ENCODE data around the gene PLA2G2F. TPM values are rescaled to one million over a fixed set of nuclear protein-coding genes. Genes with fewer than 3 reads are reported as not detected.

The PLA2G2F gene
- polyA plus RNA-seq, 5 donors: not detected

DNA sequence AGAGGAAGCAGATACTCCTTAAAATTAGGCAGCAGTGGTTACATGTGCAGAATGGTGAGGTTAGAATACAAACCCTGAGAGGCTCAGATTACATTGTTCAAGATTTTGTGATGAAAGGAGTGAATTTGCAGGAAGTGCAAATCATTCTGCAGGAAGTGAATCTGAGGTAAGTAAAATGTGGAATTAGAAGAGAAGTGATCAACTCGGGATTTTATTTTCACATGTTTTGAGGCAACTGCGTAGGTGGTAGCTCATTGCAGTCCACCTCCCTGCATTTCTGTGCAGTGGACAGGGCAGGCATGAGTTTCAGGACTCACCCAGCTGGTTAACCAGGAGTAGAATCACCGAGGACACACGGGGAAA, 49.3 kb downstream of the PLA2G2F start:
- DNase-seq: no peak

DNA sequence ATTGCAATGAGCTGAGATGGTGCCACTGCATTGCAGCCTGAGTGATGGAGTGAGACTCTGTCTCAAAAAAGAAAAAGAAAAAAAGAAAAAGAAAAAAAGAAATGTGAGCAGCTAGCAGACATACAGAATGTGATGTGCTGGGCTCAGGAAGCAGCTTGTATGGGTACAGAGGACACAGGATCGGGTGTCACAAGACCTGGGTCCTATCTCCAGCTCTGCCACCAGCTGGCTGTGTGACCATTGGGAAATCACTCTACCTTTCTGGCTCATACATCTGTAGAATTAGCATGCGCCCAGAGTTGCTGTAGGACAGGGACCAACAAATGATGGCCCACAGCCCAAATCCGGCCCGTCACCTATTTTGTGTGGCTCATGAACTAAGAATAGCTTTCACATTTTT, 50.5 kb downstream of the PLA2G2F start:
- DNase-seq: no peak

DNA sequence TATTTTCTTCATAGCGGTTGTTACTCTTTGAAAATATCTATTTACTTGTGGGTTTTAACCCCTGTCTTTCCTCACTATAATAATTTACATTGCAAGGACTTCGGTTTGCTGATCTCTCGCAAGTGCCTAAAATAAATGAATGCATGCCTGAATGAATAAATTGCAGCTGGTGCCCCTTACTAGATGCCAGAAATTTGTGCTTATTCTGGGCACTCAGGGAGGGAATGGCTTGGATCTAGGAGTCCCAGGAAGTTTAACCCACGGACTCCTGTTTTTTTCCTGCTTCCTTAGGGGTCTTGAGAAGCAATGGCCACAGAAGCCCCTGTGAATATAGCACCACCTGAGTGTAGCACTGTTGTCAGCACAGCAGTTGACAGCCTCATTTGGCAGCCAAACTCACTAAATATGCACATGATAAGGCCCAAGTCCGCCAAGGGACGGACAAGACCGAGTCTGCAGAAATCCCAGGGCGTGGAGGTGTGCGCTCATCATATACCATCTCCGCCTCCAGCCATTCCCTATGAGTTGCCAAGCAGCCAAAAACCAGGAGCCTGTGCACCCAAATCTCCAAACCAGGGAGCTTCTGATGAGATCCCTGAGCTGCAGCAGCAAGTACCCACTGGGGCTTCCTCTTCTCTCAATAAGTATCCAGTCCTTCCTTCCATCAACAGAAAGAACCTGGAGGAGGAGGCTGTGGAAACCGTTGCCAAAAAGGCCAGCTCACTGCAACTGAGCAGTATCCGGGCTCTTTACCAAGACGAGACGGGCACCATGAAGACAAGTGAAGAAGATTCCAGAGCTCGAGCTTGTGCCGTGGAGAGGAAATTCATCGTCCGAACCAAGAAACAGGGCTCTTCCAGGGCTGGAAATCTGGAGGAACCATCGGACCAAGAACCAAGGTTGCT, 51.4 kb downstream of the PLA2G2F start:
- no peak for DNase-seq

DNA sequence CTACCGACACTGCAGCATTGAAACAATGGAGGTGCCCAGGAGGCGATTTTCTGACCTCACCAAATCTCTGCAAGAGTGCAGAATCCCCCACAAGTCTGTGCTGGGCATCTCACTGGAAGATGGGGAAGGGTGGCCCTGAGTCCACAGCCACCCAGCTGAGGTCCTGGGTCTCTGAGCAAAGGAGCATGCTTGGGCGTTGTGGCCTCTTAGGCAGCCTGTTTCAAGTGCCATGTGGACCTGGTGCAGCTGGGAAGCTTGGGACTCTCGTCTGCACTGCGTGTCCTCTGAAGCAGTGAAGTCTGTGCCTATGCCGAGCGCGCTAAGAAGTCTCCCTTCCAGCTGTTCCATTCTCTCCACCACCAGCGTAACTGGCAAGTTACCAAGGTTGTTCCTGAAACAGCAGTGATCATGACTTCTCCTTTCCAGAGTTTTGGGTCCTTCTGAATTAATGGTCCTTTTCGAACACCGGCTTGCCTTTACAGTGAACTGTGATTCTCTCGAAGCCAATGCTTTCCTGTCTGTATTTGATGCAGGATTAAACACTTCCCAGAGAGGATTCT, 52.2 kb downstream of the PLA2G2F start:
- no peak for DNase-seq

DNA sequence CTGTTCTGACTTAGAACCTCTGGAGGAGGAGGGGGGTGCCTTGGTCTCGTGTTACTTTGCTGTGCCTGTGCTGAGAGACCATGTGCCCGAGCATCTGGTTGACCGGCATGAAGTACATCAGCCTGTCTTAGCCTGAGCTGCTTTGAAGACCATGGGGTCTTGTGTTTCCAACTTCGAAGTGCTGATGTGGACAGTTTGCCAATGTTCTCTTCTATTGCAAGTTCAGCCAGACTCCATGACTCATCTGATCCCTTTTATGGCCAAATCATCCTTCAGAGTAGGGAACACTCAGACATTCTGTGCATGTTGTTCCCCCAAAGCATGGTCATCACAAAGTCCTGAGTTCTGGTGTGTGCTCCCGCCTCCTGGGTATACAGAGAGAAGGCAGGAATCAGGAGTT, 53.2 kb downstream of the PLA2G2F start:
- DNase-seq: no peak

DNA sequence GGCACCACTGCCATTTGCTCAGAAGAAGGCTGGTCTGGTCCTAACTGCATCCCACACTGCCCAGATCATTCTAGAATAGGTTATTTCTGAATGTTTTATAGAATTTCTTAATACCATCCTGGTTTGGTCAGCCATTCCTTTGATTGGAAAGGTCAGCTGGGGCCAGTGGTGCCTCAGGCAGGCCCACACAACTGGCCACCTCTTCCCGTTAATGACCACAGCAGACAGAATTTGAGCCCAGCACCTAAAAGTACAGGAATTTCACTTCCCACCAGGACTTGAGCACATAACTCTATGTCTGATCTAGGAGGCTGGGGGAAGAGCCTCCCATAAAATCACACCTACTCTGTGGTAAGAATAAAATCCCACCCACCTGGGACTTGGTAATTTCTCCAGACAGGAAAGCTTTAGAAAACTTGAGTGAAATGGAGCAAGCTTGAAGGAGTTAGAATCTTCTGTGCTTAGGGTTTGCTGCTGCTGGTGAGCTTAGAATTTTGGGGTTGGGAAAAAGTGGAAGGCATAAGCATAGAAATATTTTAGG, 53.8 kb downstream of the PLA2G2F start:
- no peak for DNase-seq

DNA sequence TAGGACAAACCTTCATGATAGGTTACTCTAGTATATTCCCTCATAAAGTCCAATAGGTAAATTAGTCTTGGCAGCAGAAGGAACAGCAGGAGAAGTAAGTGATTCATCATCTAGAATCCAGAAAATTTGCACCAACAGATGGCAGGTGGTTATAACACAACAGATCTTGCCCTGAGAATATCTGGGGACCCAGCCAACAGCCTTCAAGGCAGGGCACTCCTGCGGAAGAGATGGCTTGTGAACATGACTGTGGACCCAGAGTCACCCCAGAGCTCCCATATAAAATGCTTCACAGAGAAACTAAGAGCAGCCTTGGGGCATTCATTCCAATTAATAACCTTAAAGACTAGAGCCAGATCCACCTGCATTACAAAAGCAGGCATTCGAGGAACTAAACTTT, 55.1 kb downstream of the PLA2G2F start:
- no peak for DNase-seq

DNA sequence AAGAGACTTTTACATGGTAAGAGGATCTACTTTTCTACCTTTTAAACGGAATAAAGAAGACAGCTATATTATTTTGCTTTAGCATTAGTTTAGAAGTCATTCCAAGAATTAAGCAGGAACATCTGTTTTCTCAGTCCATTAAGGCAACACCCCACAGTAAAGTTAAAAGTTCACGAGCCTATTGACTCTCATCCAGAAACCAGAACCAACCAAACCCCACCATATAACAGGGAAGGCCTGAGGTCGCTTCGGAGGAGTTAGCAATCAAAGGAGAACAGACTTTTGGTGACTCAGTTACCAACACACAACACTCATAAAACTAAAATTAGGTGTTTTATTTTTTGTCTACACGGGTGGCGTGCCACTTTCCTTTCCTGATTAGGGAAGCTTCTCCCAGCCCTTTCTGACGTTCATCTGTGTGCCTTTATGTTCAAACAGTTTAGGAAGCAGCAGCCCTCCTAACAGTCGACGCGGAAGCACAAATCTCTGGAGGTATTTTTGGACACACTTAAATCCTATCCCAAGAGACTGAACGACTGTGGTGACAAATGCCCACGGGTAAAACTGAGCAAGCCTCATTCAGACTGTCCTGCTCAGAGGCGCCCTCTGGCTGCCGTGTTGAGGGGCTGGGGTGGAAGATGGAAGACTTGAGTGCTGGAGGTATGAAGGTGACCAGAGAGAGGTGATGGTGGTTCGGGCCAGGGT, 55.8 kb downstream of the PLA2G2F start:
- DNase-seq: peak in 1 of 2 donors; percentile 19

DNA sequence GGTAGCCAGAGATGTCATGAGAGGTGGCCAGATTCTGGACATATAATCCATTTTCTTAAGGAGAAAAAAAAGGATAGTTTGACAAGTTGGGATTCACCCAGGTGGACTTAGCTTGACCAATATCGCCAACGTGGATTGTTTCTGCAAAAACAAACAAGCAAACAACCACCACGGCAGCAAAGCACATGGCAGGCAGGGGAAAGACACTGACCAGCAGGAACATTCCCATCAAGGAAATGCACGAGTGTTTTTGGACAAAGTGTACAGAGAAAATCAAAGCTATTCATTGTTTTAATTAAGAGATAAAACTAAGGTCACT, 56.3 kb downstream of the PLA2G2F start:
- no peak for DNase-seq

DNA sequence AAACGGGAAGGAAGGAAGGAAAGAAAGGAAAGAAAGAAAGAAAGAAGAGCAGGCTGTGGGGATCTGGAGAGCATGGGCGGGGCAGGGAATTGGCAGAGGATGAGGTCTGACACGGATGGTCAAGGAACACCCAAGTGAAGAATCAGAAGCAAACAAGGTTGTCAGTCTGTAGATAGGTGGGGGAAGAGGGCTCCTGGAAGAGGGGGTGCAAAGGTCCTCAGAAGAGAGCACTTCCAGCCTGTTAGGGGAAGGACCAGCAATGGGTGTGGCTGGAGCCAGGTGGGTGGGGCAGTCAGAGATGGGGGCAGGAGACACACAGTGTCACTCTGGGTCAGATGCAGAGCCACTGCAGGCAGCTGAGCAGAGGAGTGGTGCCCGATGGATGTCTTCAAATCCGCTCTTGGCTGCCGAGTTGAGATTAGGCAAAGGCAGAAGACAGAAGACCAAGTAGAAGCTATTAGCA, 58.2 kb downstream of the PLA2G2F start:
- no peak for DNase-seq

DNA sequence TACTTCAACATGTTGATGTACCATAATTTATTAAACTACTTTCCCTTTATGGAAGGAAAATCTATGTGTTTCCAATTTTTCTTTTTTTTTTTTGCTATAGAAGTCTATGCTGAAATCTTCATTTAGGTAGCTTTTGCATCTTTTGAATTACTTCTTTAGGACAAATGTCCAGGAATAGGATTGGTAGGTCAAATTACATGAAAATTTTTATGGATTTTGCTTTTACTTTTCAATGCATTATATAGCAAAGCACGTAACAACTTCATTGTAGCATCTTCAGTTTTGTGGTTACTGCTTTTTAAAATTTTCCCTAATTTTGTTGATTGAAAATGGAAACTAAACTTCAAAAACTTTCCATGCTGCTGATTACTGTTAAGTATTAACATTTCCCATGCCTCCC, 59.2 kb downstream of the PLA2G2F start:
- DNase-seq: no peak

DNA sequence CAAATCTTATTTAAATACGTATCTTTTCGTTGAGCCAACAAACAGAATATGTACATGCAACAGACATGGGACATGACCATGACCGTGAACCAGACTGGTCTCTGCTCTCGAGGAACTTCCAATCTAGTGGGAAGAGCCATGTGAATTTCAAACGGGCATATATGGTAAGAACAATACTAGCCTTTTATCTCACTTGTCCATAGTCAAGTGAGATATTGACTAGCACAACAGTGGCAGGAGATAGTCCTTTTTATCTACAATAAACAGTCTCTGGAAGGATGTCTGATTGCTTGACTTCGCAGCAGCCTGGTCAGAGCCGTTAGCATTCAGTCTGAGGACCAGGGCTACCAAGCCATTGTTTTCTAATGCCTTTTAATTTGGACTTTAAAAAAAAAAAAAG, 59.8 kb downstream of the PLA2G2F start:
- DNase-seq: no peak

DNA sequence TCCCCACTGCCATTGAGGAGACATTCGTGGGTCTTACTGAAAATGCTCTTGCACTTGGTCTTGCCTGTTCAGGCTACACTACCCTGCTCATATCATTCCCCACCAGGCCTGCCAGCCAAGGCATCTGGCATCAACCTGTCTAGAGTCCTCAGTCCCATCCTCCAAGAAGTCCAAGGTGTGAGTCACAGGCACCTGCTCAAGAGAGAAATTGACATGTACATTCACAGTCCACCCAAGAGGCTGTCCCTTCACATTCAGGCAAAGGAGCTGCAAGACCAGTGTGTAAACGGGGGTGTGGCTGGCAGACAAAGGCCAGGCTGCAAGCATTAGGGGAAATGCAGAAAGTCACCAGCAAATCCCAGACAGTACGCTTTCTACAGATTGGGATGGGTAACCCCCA, 60.3 kb downstream of the PLA2G2F start:
- no peak for DNase-seq

DNA sequence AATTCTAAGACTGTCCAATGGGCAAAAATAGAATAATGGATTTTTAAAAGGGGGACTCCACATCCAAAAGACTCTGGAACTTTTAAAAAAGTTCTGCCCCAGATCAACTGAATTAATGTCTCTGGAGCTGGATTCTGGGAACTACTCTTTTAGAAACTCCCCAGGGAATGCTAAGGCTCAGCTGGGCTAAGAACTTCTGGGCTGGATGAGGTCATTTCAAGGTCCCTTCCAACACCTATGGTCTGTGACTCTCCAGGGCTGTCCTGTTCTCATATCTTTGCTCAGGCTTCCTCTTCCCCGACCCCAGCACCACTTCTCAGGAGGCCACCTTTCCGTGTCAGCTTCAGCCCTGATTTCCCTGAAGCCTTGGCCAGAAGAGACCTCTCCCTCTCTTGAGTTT, 60.7 kb downstream of the PLA2G2F start:
- no peak for DNase-seq

Other genes with a start within 250 kb of the PLA2G2F start
- gene PLA2G2E, start 215.7 kb upstream of the PLA2G2F start, polyA plus RNA-seq (ENCODE audit: insufficient read depth in 1 of 5, insufficient read length in 5 of 5, low replicate concordance in 1 of 5): not detected
- gene PLA2G2A, start 159.7 kb upstream of the PLA2G2F start, polyA plus RNA-seq (ENCODE audit: insufficient read depth in 1 of 5, insufficient read length in 5 of 5, low replicate concordance in 1 of 5): 1 to 10 TPM in 2 of 5 donors, under 1 TPM in 3; 0.60 to 3.8 (median 0.93) TPM
- 1 to 10 TPM in 2 of 5 donors, under 1 TPM in 3; 0.26 to 1.3 (median 0.66) TPM for gene PLA2G5, start 69.1 kb upstream of the PLA2G2F start, polyA plus RNA-seq (ENCODE audit: insufficient read depth in 1 of 5, insufficient read length in 5 of 5, low replicate concordance in 1 of 5)
- under 1 TPM in 4 of 5 donors, not detected in 1; 0.04 to 0.12 (median 0.10) TPM for gene PLA2G2D, start 19.8 kb upstream of the PLA2G2F start, polyA plus RNA-seq (ENCODE audit: insufficient read depth in 1 of 5, insufficient read length in 5 of 5, low replicate concordance in 1 of 5)
- gene UBXN10, start 46.8 kb downstream of the PLA2G2F start, polyA plus RNA-seq (ENCODE audit: insufficient read depth in 1 of 5, insufficient read length in 5 of 5, low replicate concordance in 1 of 5): 1 to 10 TPM; 1.9 to 6.3 (median 4.5) TPM
- under 1 TPM in 4 of 5 donors, not detected in 1; 0.06 to 0.13 (median 0.10) TPM for gene PLA2G2C, start 47.2 kb downstream of the PLA2G2F start, polyA plus RNA-seq (ENCODE audit: insufficient read depth in 1 of 5, insufficient read length in 5 of 5, low replicate concordance in 1 of 5)
- gene VWA5B1, start 151.6 kb downstream of the PLA2G2F start, polyA plus RNA-seq (ENCODE audit: insufficient read depth in 1 of 5, insufficient read length in 5 of 5, low replicate concordance in 1 of 5): 1 to 10 TPM in 1 of 5 donors, under 1 TPM in 4; 0.45 to 1.2 (median 0.57) TPM